ENCODE data around the gene FGF14.
"Not testable (repeated sequence)": the region's sequence is repeated elsewhere in the genome, so short reads cannot be mapped to it uniquely, and the experiment has no call there.

Gene FGF14

GRCh38 chr13:102137904-102138303 lies 263.9 kb downstream of the FGF14 start:
- DNase-seq (ENCODE audit: low spot score) = not testable (repeated sequence)

- no peak for DNase-seq (ENCODE audit: low spot score)
Measured at GRCh38 chr13:102136735-102137296, 265.0 kb downstream of the FGF14 start.

GRCh38 chr13:102132777-102133295 lies 269.0 kb downstream of the FGF14 start:
- peak; percentile 17 for DNase-seq (ENCODE audit: low spot score)

- no peak for DNase-seq (ENCODE audit: low spot score)
Measured at GRCh38 chr13:102131246-102131645, 270.6 kb downstream of the FGF14 start.

GRCh38 chr13:102128216-102128810 lies 273.5 kb downstream of the FGF14 start:
- no peak for DNase-seq (ENCODE audit: low spot score)

GRCh38 chr13:102127153-102127552 lies 274.7 kb downstream of the FGF14 start:
- no peak for DNase-seq (ENCODE audit: low spot score)

- peak; percentile 41 for DNase-seq (ENCODE audit: low spot score)
Measured at GRCh38 chr13:102122147-102122546, 279.7 kb downstream of the FGF14 start.

- no peak for DNase-seq (ENCODE audit: low spot score)
Measured at GRCh38 chr13:102117175-102117831, 284.5 kb downstream of the FGF14 start.

GRCh38 chr13:102103469-102103868 lies 298.4 kb downstream of the FGF14 start:
- no peak for DNase-seq (ENCODE audit: low spot score)

- no peak for DNase-seq (ENCODE audit: low spot score)
Measured at GRCh38 chr13:102100234-102100633, 301.6 kb downstream of the FGF14 start.

GRCh38 chr13:102097708-102098107 lies 304.1 kb downstream of the FGF14 start:
- DNase-seq (ENCODE audit: low spot score) = no peak

GRCh38 chr13:102093288-102093687 lies 308.6 kb downstream of the FGF14 start:
- not testable (repeated sequence) for DNase-seq (ENCODE audit: low spot score)

GRCh38 chr13:102091231-102091630 lies 310.6 kb downstream of the FGF14 start:
- DNase-seq (ENCODE audit: low spot score) = peak; percentile 55

GRCh38 chr13:102090532-102090931 lies 311.3 kb downstream of the FGF14 start:
- DNase-seq (ENCODE audit: low spot score) = no peak

GRCh38 chr13:102089722-102090121 lies 312.1 kb downstream of the FGF14 start:
- DNase-seq (ENCODE audit: low spot score) = no peak

- no peak for DNase-seq (ENCODE audit: low spot score)
Measured at GRCh38 chr13:102089177-102089576, 312.7 kb downstream of the FGF14 start.

- no peak for DNase-seq (ENCODE audit: low spot score)
Measured at GRCh38 chr13:102073251-102073650, 328.6 kb downstream of the FGF14 start.

GRCh38 chr13:102071711-102072110 lies 330.1 kb downstream of the FGF14 start:
- DNase-seq (ENCODE audit: low spot score) = no peak

- not testable (repeated sequence) for DNase-seq (ENCODE audit: low spot score)
Measured at GRCh38 chr13:102068323-102068722, 333.5 kb downstream of the FGF14 start.

GRCh38 chr13:102055090-102055779 lies 346.6 kb downstream of the FGF14 start:
- DNase-seq (ENCODE audit: low spot score) = no peak

- no peak for DNase-seq (ENCODE audit: low spot score)
Measured at GRCh38 chr13:102049853-102050252, 352.0 kb downstream of the FGF14 start.

- peak; percentile 16 for DNase-seq (ENCODE audit: low spot score)
Measured at GRCh38 chr13:102045731-102046130, 356.1 kb downstream of the FGF14 start.
